Measurements from ENCODE around the gene ZNF296.
"Not testable (repeated sequence)": the region's sequence is repeated elsewhere in the genome, so short reads cannot be mapped to it uniquely, and the experiment has no call there.

The ZNF296 gene

GRCh38 chr19:45076029-45076850 lies at the start of gene ZNF296:
TSS of gene ZNF296 (minus strand) at chr19:45076478. CDS start at chr19:45076373, 105 bp downstream.
- peak; percentile 92 for DNase-seq

- no peak for DNase-seq
Measured at GRCh38 chr19:45125360-45125759, 49.1 kb upstream of the ZNF296 start.

GRCh38 chr19:45124021-45124420 lies 47.7 kb upstream of the ZNF296 start:
- DNase-seq: no peak

GRCh38 chr19:45123440-45123850 lies 47.2 kb upstream of the ZNF296 start:
- no peak for DNase-seq

- DNase-seq: no peak
Measured at GRCh38 chr19:45122832-45123231, 46.6 kb upstream of the ZNF296 start.

- DNase-seq: no peak
Measured at GRCh38 chr19:45121827-45122345, 45.6 kb upstream of the ZNF296 start.

- DNase-seq: no peak
Measured at GRCh38 chr19:45119582-45119981, 43.3 kb upstream of the ZNF296 start.

- not testable (repeated sequence) for DNase-seq
Measured at GRCh38 chr19:45118591-45119355, 42.5 kb upstream of the ZNF296 start.

GRCh38 chr19:45118106-45118505 lies 41.8 kb upstream of the ZNF296 start:
- no peak for DNase-seq

- no peak for DNase-seq
Measured at GRCh38 chr19:45117671-45118070, 41.4 kb upstream of the ZNF296 start.

GRCh38 chr19:45117167-45117594 lies 40.9 kb upstream of the ZNF296 start:
- DNase-seq: peak; percentile 81

GRCh38 chr19:45115809-45116615 lies 39.7 kb upstream of the ZNF296 start:
- no peak for DNase-seq

GRCh38 chr19:45114116-45114515 lies 37.8 kb upstream of the ZNF296 start:
- no peak for DNase-seq

GRCh38 chr19:45113628-45114027 lies 37.4 kb upstream of the ZNF296 start:
- DNase-seq: no peak

- DNase-seq: no peak
Measured at GRCh38 chr19:45112111-45112827, 36.0 kb upstream of the ZNF296 start.

GRCh38 chr19:45110851-45111266 lies 34.6 kb upstream of the ZNF296 start:
- DNase-seq: no peak

GRCh38 chr19:45107621-45108150 lies 31.4 kb upstream of the ZNF296 start:
- DNase-seq: no peak

GRCh38 chr19:45106363-45106762 lies 30.1 kb upstream of the ZNF296 start:
- not testable (repeated sequence) for DNase-seq

GRCh38 chr19:45104658-45105349 lies 28.5 kb upstream of the ZNF296 start:
- DNase-seq: no peak

GRCh38 chr19:45103508-45104319 lies 27.4 kb upstream of the ZNF296 start:
- DNase-seq: no peak
